Naive B cell (primary cell): Measurements from ENCODE around the gene CRISPLD2. TPM values are rescaled to one million over a fixed set of nuclear protein-coding genes. Genes with fewer than 3 reads are reported as not detected.
A peak's percentile ranks its signal among the peaks of the same experiment; 100 is the strongest.

ENCODE experiments used
- ATAC-seq, 2 donors: fragments of 150-1000 bp; cut with Tn5 transposase; 2 replicates each; pipeline ENCODE4 v1.10.0; 2021; ENCODE audit warnings: low read depth in 2 of 2, mild to moderate bottlenecking in 2 of 2, moderate library complexity in 2 of 2
- DNase-seq: peaks from one replicate; pipeline ENCODE4 v3.0.0; 2022
- H3K27ac Mint-ChIP-seq, 6 donors: one replicate each; pipeline ENCODE4 v1.8.0; 2020 to 2022; ENCODE audit warnings: mild to moderate bottlenecking in 6 of 6, mixed read lengths in 6 of 6, moderate library complexity in 5 of 6, inconsistent platforms in 2 of 6
- H3K27me3 Mint-ChIP-seq, 3 donors: one replicate each; pipeline ENCODE4 v1.8.0; 2021 to 2022; ENCODE audit warnings: mixed read lengths in 3 of 3, mild to moderate bottlenecking in 1 of 3
- H3K36me3 Mint-ChIP-seq, 2 donors: one replicate each; pipeline ENCODE4 v1.8.0; 2020 to 2022; ENCODE audit warnings: mixed read lengths in 2 of 2, inconsistent platforms in 1 of 2, mild to moderate bottlenecking in 1 of 2
- H3K4me1 Mint-ChIP-seq, 3 donors: one replicate each; pipeline ENCODE4 v1.8.0; 2020 to 2022; ENCODE audit warnings: mixed read lengths in 3 of 3, inconsistent platforms in 1 of 3, mild to moderate bottlenecking in 1 of 3, moderate library complexity in 1 of 3
- H3K4me3 Mint-ChIP-seq, 8 donors: one replicate each; pipeline ENCODE4 v1.8.0; 2020 to 2022; ENCODE audit warnings: mild to moderate bottlenecking in 8 of 8, mixed read lengths in 8 of 8, moderate library complexity in 8 of 8, inconsistent platforms in 2 of 8
- H3K9me3 Mint-ChIP-seq, 7 donors: one replicate each; pipeline ENCODE4 v1.8.0; 2020 to 2022; ENCODE audit warnings: mixed read lengths in 7 of 7, mild to moderate bottlenecking in 5 of 7, inconsistent platforms in 2 of 7, moderate library complexity in 1 of 7
- polyA plus RNA-seq, 6 donors: library from polyadenylated mRNA; unstranded; fragments of 300-500 nt; fragmentation: Illumina TruSeq; gene quantifications; one replicate each; pipeline ENCODE4 v1.2.3, GENCODE V29; 2021; ENCODE audit warnings: low read depth in 6 of 6

Gene CRISPLD2
- polyA plus RNA-seq, 6 donors from 2014 or later, result 0.08 to 0.87 (median 0.32) TPM; not detected in 3

- Mint-ChIP-seq H3K4me1 (peaks cover 9 to 11% (median 9%) of the 10 kb centered on the region in 3 donors), H3K4me3 (peak overlapping the region in 2 of 8 donors; percentile 29 to 76), H3K27me3 (peaks cover 34 to 65% (median 51%) of the 10 kb centered on the region in 3 donors), H3K27ac (no peak overlapping the region), H3K9me3 (peaks cover 0 to 8% (median 2%) of the 10 kb centered on the region in 7 donors), H3K36me3 (peaks cover 0 to 8% of the 10 kb centered on the region in 2 donors)
- DNase-seq, result no peak
- no peak for ATAC-seq
Measured at GRCh38 chr16:84820771-84821170, 986 bp downstream of the CRISPLD2 start.

GRCh38 chr16:84821179-84821578 is 1.4 kb downstream of the CRISPLD2 start:
- H3K36me3 Mint-ChIP-seq, result peaks cover 0 to 8% of the 10 kb centered on the region in 2 donors
- H3K27me3 Mint-ChIP-seq, result peaks cover 34 to 61% (median 51%) of the 10 kb centered on the region in 3 donors
- no peak for DNase-seq
- ATAC-seq, result no peak
- H3K4me3 Mint-ChIP-seq, result no peak overlapping the region
- no peak overlapping the region for H3K27ac Mint-ChIP-seq
- peaks cover 0 to 8% (median 2%) of the 10 kb centered on the region in 7 donors for H3K9me3 Mint-ChIP-seq
- peaks cover 9 to 11% (median 9%) of the 10 kb centered on the region in 3 donors for H3K4me1 Mint-ChIP-seq

GRCh38 chr16:84821728-84822689 is 2.2 kb downstream of the CRISPLD2 start:
- H3K27me3 Mint-ChIP-seq, result peaks cover 31 to 60% (median 51%) of the 10 kb centered on the region in 3 donors
- DNase-seq (no peak), ATAC-seq (no peak)
- no peak overlapping the region for H3K4me3 Mint-ChIP-seq
- peaks cover 0 to 8% of the 10 kb centered on the region in 2 donors for H3K36me3 Mint-ChIP-seq
- peaks cover 9 to 11% (median 9%) of the 10 kb centered on the region in 3 donors for H3K4me1 Mint-ChIP-seq
- H3K27ac Mint-ChIP-seq, result peak overlapping the region in 2 of 6 donors; percentile 53 to 82
- peaks cover 0 to 8% (median 2%) of the 10 kb centered on the region in 7 donors for H3K9me3 Mint-ChIP-seq

DNA sequence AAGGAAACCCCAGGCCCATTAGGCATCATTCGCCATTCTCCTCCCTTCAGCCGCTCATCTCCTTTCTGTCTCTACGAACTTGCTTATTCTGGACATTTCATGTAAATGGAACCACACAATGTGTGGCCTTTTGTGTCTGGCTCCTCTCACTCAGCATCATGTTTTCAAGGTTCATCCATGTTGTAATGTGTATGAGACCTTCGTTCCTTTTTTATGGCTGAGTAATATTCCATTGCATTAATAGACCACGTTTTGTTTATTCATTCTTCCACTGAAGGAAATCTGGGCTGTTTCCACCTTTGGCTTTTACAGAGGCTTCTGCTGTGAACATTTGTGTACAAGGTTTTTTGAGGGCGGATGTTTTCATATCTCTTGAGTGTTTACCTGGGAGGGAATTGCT is 3.2 kb downstream of the CRISPLD2 start:
- ATAC-seq, result no peak
- no peak overlapping the region for H3K27ac Mint-ChIP-seq
- H3K9me3 Mint-ChIP-seq, result peaks cover 0 to 8% (median 2%) of the 10 kb centered on the region in 7 donors
- H3K4me3 Mint-ChIP-seq, result no peak overlapping the region
- no peak for DNase-seq
- peaks cover 0 to 8% of the 10 kb centered on the region in 2 donors for H3K36me3 Mint-ChIP-seq
- H3K27me3 Mint-ChIP-seq, result peaks cover 29 to 60% (median 51%) of the 10 kb centered on the region in 3 donors
- H3K4me1 Mint-ChIP-seq, result peaks cover 9 to 11% (median 9%) of the 10 kb centered on the region in 3 donors

DNA sequence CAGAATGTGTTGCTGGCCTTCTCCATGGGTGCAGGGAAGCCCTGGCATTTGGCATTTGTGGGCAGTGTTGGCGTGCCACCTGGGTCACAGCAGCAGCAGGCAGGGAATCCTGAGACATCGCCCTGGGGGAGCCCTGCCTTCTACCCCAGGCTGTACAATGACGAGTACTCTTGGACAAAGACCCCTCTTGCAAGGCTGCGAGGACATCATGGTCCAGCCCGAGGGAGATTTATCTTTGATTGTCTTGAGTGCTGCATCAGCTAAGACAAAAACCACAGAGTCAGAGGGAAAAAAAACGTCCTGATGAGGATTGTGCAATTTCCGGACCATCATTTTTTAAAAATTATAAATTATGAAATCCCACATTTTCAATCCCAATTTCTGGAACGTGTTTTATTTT is 3.7 kb downstream of the CRISPLD2 start:
- no peak overlapping the region for H3K4me3 Mint-ChIP-seq
- H3K36me3 Mint-ChIP-seq, result peaks cover 0 to 8% of the 10 kb centered on the region in 2 donors
- H3K27me3 Mint-ChIP-seq, result peaks cover 29 to 60% (median 51%) of the 10 kb centered on the region in 3 donors
- H3K4me1 Mint-ChIP-seq, result peaks cover 9 to 11% (median 9%) of the 10 kb centered on the region in 3 donors
- DNase-seq (no peak), ATAC-seq (no peak)
- H3K9me3 Mint-ChIP-seq, result peaks cover 0 to 8% (median 2%) of the 10 kb centered on the region in 7 donors
- no peak overlapping the region for H3K27ac Mint-ChIP-seq

GRCh38 chr16:84823926-84824325 is 4.1 kb downstream of the CRISPLD2 start:
- H3K27me3 Mint-ChIP-seq, result peaks cover 29 to 55% (median 51%) of the 10 kb centered on the region in 3 donors
- ATAC-seq (no peak), DNase-seq (no peak)
- H3K9me3 Mint-ChIP-seq, result peaks cover 0 to 8% (median 2%) of the 10 kb centered on the region in 7 donors
- H3K36me3 Mint-ChIP-seq, result peaks cover 0 to 8% of the 10 kb centered on the region in 2 donors
- no peak overlapping the region for H3K4me3 Mint-ChIP-seq
- peaks cover 9 to 11% (median 9%) of the 10 kb centered on the region in 3 donors for H3K4me1 Mint-ChIP-seq
- H3K27ac Mint-ChIP-seq, result no peak overlapping the region

- Mint-ChIP-seq H3K27me3 (peaks cover 21 to 43% (median 38%) of the 10 kb centered on the region in 3 donors), H3K9me3 (peaks cover 0 to 8% (median 0%) of the 10 kb centered on the region in 7 donors), H3K4me3 (no peak overlapping the region), H3K27ac (no peak overlapping the region), H3K4me1 (no peaks in the 10 kb centered on the region), H3K36me3 (peaks cover 0 to 8% of the 10 kb centered on the region in 2 donors)
- DNase-seq (no peak), ATAC-seq (no peak)
Measured at GRCh38 chr16:84825896-84826557, 6.2 kb downstream of the CRISPLD2 start.

DNA sequence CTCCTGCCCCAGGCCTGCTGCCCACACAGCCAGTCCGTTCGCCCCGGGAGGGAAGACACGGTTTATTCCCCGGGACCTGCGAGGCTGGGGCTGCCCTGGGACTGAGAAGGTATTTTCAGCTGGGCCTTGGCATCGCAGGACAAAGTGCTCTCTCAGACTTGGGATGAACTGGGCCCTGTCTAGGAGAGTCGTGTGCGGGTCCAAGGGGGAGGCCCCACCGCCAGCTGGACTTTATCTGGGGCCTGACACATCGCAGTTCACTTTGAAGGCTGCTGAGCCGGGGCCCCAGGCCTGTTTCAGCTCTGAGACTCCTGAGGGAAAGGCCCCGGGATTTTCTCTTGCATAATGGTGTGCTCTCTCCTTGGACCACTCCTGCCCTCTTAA is 6.8 kb downstream of the CRISPLD2 start:
- H3K9me3 Mint-ChIP-seq, result peaks cover 0 to 8% (median 0%) of the 10 kb centered on the region in 7 donors
- DNase-seq, result no peak
- no peak overlapping the region for H3K27ac Mint-ChIP-seq
- H3K4me1 Mint-ChIP-seq, result no peaks in the 10 kb centered on the region
- peaks cover 17 to 38% (median 33%) of the 10 kb centered on the region in 3 donors for H3K27me3 Mint-ChIP-seq
- H3K4me3 Mint-ChIP-seq, result no peak overlapping the region
- H3K36me3 Mint-ChIP-seq, result peaks cover 0 to 8% of the 10 kb centered on the region in 2 donors
- no peak for ATAC-seq

DNA sequence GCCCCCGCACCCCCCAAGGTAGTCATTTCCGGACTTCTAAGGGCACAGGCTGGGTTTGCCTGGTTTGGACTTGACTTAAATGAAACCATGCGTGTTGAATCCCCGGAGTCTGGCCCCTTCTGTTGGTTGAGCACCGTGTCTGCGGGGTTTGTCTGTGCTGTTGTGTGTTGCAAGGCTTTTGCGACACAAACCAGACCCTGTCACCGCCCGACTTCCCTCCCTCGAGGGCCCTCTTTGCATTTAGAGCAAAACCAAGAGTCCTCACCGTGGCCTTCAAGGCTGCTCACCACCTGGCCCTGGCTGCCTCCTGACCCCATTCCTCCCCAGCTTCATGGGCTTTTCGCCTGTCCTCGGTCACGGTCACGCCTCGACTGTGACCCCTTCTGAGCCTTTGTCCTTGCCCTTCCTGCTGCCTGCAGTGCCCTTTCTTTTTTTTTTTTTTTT is 7.4 kb downstream of the CRISPLD2 start:
- DNase-seq (no peak), ATAC-seq (no peak)
- H3K27me3 Mint-ChIP-seq, result peaks cover 15 to 36% (median 27%) of the 10 kb centered on the region in 3 donors
- H3K36me3 Mint-ChIP-seq, result peaks cover 0 to 8% of the 10 kb centered on the region in 2 donors
- H3K9me3 Mint-ChIP-seq, result peaks cover 0 to 8% (median 0%) of the 10 kb centered on the region in 7 donors
- H3K4me3 Mint-ChIP-seq, result no peak overlapping the region
- H3K27ac Mint-ChIP-seq, result no peak overlapping the region
- H3K4me1 Mint-ChIP-seq, result no peaks in the 10 kb centered on the region

- H3K4me1 Mint-ChIP-seq, result no peaks in the 10 kb centered on the region
- peaks cover 10 to 35% (median 19%) of the 10 kb centered on the region in 3 donors for H3K27me3 Mint-ChIP-seq
- no peak for DNase-seq
- no peak overlapping the region for H3K4me3 Mint-ChIP-seq
- no peak overlapping the region for H3K27ac Mint-ChIP-seq
- peaks cover 0 to 5% (median 0%) of the 10 kb centered on the region in 7 donors for H3K9me3 Mint-ChIP-seq
- ATAC-seq, result no peak
- peaks cover 0 to 2% of the 10 kb centered on the region in 2 donors for H3K36me3 Mint-ChIP-seq
Measured at GRCh38 chr16:84827897-84828296, 8.1 kb downstream of the CRISPLD2 start.

DNA sequence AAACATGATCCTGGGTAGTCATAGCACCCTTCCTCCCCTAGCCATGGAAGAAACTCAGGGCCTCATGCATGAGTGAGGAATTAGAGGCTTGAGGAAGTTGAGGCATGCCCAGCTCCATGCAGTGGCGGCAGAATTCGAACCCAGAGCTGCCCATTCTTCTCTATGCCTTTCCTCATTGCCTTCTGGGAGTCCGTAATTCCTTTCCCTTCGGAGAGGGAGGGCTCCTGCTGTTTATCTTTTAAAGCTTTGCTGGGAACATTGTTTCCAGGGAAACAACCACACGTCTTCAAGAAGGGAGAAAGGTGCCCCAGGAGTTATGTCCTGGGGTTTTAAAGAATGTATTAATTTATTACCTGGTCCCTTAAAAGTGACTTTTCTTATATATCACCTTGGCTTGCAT is 8.5 kb downstream of the CRISPLD2 start:
- Mint-ChIP-seq H3K9me3 (peaks cover 0 to 1% (median 0%) of the 10 kb centered on the region in 7 donors), H3K4me1 (no peaks in the 10 kb centered on the region), H3K4me3 (no peak overlapping the region), H3K36me3 (no peaks in the 10 kb centered on the region), H3K27ac (no peak overlapping the region), H3K27me3 (peaks cover 11 to 34% (median 15%) of the 10 kb centered on the region in 3 donors)
- no peak for ATAC-seq
- no peak for DNase-seq

DNA sequence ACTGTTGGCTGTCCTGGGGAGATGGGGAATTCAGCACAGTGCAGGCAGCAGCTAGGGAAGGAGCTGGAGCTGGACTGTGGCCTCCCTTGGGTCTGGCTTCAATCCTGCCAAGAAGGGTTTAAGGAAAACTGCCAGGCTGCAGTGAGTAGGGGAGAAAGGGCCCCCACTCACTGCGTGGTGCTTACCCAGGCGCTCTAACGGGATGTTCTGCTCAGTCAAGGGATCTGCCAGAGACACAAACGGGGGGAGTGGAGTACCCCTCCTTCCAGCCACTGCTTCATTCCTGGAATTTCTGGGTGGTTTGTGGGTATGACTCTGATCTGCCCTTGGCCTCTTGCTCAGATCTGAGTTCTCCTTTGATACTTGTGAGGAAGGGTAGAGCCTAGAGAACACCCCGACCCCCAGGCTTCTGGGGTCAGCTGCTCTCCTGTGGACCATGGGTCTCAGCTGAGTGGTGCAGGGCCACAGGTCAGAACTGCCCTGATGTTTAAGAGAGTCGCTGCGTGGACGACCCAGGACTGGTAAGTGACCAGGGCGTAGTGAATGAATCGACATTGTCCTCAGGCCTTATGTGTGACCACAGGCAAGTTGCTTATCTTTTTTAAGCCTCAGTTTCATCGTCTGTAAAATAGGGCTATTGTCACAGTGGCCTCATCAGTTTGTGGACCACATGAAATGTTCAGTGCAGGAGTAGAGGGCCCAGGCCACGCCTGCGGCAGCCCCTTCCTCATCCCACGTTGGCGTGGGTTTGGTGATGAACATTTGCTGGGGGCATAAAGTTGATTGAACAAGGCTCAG is 9.6 kb downstream of the CRISPLD2 start:
- H3K36me3 Mint-ChIP-seq, result no peaks in the 10 kb centered on the region
- H3K27ac Mint-ChIP-seq, result no peak overlapping the region
- H3K4me3 Mint-ChIP-seq, result no peak overlapping the region
- ATAC-seq (no peak), DNase-seq (no peak)
- H3K9me3 Mint-ChIP-seq, result no peaks in the 10 kb centered on the region
- peaks cover 10 to 36% (median 10%) of the 10 kb centered on the region in 3 donors for H3K27me3 Mint-ChIP-seq
- H3K4me1 Mint-ChIP-seq, result no peaks in the 10 kb centered on the region
